HG02588 (cell line): ENCODE results near the gene CAP2.
"Not testable (repeated sequence)": the region's sequence is repeated elsewhere in the genome, so short reads cannot be mapped to it uniquely, and the experiment has no call there.

Source experiments
- ATAC-seq: cut with Tn5 transposase; IDR thresholded peaks from one replicate; pipeline ENCODE4 v1.9.1; 2021; ENCODE audit warnings: mild to moderate bottlenecking, moderate library complexity; ENCODE audit not compliant: unreplicated experiment

Gene CAP2

DNA sequence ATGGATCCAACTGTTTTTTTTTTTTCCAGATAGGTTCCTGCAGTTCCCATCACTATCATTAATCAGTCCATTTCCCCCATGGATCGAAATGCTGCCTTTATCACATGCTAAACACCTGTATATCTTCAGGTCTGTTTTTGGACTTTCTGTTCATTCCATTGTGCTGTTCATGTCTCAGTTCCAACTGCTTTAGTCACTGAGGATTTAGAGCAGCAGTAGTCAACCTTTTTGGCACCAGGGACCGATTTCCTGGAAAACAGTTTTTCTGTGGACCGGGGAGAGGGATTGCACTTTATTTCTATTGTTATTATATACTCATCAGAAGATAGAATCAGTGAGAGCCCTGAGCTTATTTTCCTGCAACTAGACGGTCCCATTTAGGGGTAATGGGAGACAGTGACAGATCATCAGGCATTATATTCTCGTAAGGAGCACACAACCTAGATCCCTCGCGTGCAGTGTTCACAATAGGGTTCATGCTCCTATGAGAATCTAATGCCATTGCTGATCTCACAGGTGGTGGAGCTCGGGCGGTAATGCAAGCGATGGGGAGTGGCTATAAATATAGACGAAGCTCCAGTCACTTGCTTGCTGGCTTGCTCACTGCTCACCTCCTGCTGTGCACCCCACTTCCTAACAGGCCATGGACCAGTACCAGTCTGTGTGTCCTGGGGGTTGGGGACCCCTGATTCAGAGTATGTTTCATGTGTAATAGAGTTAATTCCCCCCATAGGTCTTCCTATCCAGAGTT lies 46.0 kb downstream of the CAP2 start:
- ATAC-seq, result no peak

DNA sequence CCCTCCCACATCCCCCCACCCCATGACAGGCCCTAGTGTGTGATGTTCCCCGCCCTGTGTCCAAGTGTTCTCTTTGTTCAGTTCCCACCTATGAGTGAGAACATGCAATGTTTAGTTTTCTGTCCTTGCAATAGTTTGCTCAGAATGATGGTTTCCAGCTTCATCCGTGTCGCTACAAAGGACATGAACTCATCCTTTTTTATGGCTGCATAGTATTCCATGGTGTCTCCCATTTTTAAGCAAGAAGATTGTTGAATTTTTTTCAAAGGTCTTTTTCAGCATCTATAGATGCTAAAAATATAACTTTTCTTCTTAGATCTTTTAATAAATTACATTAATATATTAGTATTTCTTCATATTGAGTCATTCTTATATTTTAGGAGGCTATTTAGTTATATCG lies 47.4 kb downstream of the CAP2 start:
- not testable (repeated sequence) for ATAC-seq

DNA sequence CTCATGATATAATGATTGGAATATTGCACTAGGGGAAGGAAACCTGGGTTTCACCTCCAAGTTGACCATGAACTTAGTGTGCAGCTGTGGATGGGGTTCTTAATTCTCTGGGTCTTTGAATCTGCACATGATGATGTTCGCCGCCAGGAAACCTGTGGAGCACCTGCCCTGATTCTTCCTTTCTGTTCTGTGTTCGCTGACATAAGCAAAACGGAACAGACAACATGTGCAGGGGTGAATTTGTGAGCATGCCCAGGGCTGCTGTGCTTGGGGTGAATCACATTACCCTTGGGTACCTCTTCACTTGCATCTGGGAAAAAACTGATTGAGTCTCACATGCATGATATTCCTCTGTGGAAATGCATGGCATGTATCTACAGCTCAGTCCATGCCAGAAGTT lies 48.8 kb downstream of the CAP2 start:
- no peak for ATAC-seq

- ATAC-seq, result no peak
Observed at GRCh38 chr6:17446713-17447112, 53.3 kb downstream of the CAP2 start.

DNA sequence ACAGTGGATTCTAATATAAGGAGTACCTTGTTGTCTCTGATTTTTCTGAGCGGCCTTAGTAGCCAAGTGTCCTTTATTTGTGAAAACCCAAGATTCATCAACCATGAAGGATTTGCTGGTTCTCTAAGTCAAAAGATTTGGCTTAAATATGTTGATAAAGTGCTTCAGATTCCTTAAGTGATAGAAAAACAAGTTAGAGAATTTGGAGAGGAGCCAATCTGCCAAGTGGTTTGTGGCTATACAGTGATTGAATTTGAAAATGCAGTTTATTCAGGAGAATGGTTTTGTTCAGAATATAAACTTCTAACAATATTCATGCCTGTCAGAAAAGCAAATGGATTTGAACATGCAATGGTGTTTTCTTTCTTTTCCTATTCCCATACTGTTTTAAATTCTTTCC lies 54.8 kb downstream of the CAP2 start:
- no peak for ATAC-seq

- ATAC-seq, result no peak
Observed at GRCh38 chr6:17450397-17450796, 57.0 kb downstream of the CAP2 start.

DNA sequence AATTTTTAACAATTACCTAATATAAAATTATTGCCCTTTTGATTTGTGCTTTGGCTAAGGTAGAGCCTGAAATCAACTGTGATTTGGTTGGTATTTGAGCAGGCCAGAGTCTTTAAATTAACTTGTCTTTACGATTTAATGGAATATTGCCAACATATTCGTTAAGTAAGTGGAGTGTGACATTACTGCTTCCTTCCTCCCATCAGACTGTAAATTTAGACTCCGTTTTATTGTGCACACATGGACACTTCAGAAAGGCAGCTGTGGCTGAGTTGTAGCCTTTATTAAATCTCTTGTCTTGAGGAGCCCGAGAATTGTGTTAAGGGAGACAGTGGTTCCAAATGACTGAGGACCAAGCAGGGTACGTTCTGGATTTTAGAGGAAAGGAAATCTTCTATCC lies 57.4 kb downstream of the CAP2 start:
- ATAC-seq, result no peak

DNA sequence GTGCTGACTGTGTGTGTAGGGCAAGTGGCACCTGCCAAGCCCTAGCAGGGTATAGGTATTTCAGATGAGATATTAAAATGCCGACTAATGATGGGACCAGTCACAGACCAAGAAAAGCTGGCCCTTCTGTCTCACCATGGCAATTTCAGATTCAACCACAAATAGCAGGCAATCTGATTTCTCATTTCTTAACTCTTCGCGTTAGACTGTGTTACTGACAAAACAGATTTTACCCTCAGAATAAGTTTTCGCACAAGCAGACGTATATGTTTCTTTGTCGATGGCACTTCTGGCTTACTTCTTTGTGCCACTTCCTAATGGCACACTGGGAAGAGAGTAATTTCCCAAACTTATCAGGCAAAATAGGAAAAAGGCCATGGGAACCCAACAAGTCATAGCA lies 58.7 kb downstream of the CAP2 start:
- no peak for ATAC-seq

- no peak for ATAC-seq
Observed at GRCh38 chr6:17454316-17455005, 61.1 kb downstream of the CAP2 start.

DNA sequence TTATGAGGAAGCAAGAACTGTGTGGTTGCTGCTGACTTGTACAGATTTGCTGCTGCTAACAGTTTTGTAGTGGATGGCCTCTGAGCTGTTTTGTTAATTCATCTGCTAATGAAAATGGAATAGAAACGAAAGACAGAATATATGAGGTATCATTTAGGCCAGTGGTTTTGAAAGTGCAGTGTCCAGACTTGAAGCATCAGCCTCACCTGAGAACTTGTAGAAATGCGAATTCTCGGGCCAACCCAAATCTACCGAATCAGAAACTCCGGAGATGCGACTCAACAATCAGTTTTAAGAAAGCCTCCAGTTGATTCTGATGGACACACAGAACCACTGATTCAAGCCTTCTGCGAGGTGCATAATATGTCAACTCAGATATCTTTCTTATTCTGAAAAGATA lies 62.5 kb downstream of the CAP2 start:
- ATAC-seq, result no peak

DNA sequence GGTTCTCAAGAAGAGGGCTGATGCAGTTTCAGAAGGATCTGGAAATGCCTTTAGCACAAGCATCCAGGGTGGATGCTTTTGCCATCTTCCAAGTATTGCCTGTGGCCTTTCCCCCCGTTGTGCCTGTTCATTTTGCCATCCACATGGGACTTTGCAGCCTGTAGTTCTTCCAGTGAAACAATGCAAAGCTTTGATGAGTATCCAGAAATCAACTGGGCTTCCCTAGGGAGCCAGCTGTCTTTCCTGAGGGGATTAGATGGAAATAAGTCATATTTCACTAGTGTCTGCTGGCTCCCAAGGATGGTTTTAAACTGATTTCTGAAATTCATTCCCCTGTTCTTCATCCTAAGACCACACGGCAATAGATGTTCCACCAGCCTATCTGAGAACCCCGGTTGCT lies 63.3 kb downstream of the CAP2 start:
- no peak for ATAC-seq

DNA sequence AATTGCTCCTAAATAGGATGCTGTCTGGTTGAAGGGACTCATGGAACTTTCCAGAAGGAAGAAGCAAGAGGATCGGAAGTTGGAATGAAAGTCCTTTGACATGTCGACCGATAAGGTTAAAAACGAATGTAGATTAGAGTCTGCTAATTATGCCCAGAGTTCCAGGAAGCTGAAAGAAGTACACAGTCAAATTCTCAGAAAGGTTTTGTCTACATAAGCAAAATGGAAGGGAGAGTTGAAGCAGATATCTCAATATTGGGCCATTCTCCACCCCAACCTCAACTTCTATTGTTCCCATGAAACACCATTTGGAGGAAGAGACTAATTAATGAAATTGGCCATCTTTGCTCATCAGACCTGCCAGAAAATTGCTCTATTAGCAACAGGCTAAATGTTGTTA lies 64.0 kb downstream of the CAP2 start:
- ATAC-seq, result no peak

GRCh38 chr6:17457956-17458355 lies 64.6 kb downstream of the CAP2 start:
- no peak for ATAC-seq

DNA sequence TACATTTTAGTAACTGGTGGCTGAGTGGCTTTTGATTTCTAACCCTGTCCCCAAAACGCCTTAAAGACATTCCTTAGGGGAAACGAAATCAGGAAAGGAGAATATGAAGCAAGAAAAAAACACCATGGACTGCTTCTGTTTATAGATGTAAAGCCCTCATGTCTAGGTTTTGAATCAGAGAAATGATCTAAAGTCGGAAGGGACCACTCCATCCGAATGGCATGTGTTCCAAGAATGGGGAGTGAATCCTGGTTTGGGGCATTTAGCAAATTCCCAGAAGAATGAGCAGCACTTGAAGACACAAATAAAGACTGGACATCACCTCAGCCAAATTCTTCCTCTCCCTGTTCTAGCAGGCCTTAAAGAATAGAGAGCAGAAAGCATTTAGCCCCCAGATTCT lies 65.6 kb downstream of the CAP2 start:
- no peak for ATAC-seq

DNA sequence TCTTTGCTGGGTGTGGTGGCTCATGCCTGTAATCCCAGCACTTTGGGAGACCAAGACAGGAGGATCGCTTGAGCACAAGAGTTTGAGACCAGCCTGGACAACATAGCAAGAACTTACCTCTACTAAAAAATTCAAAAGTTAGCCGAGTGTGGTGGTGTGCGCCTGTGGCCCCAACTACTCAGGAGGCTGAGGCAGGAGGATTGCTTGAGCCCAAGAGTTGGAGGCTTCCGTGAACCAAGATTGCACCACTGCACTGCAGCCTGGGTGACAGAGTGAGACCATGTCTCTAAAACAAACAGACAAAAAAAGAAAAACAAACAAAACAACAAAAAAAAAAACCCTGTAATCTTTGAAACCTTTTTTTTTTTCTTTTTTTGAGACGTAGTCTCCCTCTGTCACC lies 67.5 kb downstream of the CAP2 start:
- no peak for ATAC-seq

GRCh38 chr6:17466147-17466546 lies 72.8 kb downstream of the CAP2 start:
- no peak for ATAC-seq

- ATAC-seq, result no peak
Observed at GRCh38 chr6:17466707-17467106, 73.3 kb downstream of the CAP2 start.

DNA sequence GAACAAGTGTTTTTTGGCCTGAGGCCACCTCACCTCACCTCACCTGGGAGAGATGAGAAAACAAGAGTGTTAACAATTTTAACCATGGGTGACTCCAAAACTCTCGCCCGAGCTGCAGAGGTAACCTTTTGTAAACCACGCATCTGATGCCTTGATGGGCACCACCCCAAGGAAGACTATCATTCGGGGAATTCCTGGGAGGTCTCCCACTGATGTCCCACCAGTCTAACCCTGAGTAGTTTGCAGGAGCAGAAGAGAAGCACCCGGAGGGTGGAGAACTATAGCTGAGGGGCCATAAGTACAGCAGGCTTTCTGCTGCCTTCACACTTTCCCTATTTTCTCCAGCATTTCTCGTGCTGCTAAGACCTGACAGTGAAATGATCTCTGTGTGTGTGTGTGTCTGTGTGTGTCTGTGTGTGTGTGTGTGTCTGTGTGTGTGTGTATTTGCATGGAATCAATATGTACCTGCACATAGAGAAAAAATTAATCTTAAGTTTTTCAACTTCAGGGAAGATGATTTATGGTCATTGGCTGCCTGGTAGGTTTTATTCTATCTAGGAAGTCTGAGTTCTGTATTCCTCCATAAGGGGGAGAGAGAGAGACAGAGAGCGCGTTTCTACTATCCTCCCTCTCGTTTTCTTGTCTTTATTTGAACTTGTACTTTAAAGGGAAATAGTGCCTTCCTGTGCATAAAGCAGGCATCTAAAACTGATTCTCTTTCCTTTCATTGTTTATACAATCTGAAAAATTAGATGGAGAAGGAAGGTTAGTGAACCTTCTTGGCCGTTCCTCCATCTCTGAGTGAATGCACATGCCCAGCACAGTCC lies 75.8 kb downstream of the CAP2 start:
- no peak for ATAC-seq

- no peak for ATAC-seq
Observed at GRCh38 chr6:17470202-17470937, 77.0 kb downstream of the CAP2 start.

DNA sequence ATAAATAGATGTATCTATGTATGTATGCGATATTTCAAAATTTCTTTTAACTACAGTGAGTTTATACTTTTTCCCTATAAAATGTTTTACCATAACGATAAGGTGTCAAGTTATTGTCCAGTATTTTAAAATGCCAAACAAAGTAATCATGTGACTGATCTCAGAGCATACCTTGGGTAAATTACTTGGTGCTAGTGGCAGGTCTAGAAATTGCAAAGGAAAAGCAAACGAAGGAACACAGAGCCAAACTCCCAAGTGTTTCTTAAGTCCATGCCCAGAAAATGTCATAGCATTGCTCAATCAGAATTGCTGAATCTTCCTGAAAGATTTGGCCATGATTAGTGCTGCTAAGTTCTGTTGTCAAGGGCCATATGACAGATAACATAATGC lies 77.5 kb downstream of the CAP2 start:
- no peak for ATAC-seq

GRCh38 chr6:17472653-17473183 lies 79.3 kb downstream of the CAP2 start:
- ATAC-seq, result no peak
